HG03558 (cell line): ENCODE results near the gene SYT1.
"Not testable (repeated sequence)": the region's sequence is repeated elsewhere in the genome, so short reads cannot be mapped to it uniquely, and the experiment has no call there.

Source experiments
- ATAC-seq: cut with Tn5 transposase; IDR thresholded peaks from one replicate; pipeline ENCODE4 v1.9.1; 2021; ENCODE audit warnings: moderate number of reproducible peaks; ENCODE audit not compliant: unreplicated experiment; ENCODE audit errors: extremely low read depth

SYT1 gene

GRCh38 chr12:79191391-79191790 is 326.8 kb downstream of the SYT1 start:
- ATAC-seq: no peak

- no peak for ATAC-seq
Observed at GRCh38 chr12:79194595-79194994, 330.0 kb downstream of the SYT1 start.

- ATAC-seq: no peak
Observed at GRCh38 chr12:79199166-79199565, 334.6 kb downstream of the SYT1 start.

DNA sequence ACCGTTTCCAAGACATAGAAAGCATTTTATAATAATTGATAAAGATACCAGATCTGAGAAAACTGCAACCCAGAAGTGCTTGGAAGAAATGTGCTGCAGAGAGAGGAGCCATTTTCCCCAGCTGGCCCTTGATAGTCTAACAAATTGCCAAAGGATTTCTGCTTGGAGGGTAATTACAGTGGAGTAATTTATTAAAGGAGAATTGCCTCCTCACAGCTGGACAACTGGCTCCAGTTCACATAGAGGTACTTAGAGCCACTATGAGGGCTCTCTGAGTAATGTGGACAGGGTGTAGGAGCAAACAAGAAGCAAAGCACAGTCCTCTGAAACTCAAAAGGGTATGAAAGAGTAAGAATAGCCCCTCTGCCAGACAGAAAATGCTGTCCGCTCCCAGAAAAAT is 335.6 kb downstream of the SYT1 start:
- no peak for ATAC-seq

DNA sequence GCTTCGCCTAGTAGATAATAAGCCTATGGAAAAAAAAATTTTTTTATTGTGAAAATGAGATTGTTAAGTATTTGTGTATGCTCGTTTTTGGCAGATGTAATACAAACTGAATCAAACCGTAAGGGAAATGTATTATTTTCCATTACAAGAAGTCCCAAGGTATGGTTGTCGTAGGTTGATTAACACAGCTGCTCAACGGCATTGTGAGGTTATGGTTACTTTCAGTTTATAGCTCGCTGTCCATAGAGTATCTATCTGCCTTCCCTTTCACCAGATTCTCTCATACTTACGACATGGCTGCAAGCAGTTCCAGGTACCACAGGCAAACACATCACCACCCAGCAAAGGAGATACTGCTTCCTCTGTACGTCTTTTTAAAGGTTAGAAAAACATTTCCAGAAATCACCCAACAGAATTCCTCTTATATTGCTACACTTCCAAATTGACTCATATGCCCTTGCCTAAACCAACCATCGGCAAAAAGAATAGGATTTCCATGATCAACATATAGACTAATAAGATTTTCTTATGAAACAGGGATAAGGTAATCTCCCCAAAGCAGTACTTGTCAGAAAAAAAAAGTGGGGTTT is 338.6 kb downstream of the SYT1 start:
- no peak for ATAC-seq

- no peak for ATAC-seq
Observed at GRCh38 chr12:79206871-79207270, 342.3 kb downstream of the SYT1 start.

- ATAC-seq: not testable (repeated sequence)
Observed at GRCh38 chr12:79210403-79210802, 345.8 kb downstream of the SYT1 start.

DNA sequence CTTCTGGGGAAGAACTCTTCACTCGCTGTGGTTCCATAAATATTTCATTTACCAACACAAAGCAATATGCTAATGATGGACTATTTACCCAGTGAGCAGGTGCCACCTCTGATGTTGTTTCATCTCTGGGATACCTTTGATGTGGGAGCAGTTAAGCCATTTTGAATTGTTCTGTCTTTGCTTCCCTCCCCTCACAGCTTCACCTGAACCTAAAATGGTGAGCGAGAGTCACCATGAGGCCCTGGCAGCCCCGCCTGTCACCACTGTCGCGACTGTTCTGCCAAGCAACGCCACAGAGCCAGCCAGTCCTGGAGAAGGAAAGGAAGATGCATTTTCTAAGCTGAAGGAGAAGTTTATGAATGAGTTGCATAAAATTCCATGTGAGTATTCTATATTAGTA is 352.7 kb downstream of the SYT1 start:
- ATAC-seq: no peak

DNA sequence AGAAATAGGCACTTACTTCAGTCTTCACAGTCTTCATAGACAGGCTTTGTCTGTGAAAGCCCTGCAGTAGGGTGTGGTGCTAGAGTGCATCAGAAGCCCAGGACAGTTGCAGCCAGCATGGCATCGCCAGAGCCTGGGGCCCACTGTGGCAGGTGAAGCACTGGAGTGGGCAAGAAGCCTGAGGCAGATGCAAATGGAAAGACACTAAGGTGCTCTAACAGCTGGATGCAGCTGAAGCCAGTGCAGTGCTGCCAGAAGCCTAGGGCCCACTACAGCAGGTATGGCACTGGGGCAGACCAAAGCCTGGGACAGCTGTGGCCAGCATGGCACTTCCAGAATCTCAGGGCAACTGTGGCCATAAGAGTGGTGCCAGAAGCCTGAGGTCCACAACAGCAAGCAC is 358.6 kb downstream of the SYT1 start:
- ATAC-seq: no peak

- no peak for ATAC-seq
Observed at GRCh38 chr12:79223761-79224160, 359.2 kb downstream of the SYT1 start.

- ATAC-seq: no peak
Observed at GRCh38 chr12:79227091-79227490, 362.5 kb downstream of the SYT1 start.

DNA sequence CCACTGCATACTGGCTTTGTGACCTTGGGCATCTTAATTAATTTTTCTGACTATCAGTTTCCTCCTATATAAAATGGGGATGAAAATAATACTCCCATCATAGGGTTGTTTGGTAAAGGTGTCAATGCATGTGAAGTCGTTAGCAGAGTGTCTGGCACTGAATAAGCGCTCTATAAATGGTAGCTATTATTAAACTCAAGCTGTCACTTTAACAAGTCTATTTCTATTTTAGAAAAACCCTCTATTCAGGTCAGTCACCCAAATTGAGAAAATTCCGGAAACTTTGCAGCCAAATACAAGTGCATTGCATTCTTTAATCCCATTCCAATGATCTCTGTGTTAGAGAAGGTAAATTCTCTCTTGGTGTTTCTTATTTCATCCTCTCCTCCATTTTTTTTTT is 363.1 kb downstream of the SYT1 start:
- no peak for ATAC-seq

DNA sequence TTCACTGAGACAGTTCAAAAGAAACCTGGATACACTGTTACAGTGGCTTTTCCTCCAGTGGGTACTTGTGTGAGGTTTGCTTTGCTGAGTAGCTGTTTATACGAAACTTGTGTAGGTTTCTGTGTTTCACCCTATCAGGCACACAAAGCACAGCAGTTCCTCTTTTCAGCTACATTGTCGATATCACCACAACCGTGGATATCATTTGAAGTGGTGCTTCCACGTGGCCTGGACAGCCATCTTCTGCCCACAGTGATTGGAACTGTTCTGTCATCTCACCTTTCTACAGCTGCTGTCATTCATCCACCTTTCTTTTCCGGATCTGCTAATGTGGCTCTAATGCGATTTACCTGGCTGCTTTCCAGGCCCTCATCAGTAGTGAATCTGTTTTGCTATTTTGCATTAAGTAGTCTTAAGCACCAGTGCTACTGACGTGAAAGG is 368.8 kb downstream of the SYT1 start:
- ATAC-seq: peak; percentile 74

- ATAC-seq: no peak
Observed at GRCh38 chr12:79236920-79237319, 372.3 kb downstream of the SYT1 start.

DNA sequence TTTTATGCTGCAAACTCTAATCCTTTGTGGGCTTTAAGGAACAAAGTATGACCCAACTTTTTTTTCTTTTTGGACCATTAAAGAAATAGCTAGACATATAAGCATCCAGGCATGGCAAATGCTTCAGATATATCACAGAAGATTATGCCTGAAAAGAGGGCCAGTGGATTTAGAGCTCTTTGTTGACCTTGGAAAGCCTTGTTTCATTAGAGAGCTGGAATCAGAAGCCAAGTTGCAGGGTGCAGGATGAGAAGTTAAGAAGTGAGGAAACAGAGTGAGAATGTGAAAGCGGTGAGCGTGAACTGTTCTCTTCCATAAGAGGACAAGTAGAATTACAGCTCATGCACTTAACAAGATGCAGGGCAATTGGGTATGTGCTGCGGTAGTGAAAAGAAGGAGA is 373.7 kb downstream of the SYT1 start:
- ATAC-seq: no peak

GRCh38 chr12:79247494-79247893 is 382.9 kb downstream of the SYT1 start:
- no peak for ATAC-seq

GRCh38 chr12:79250186-79250585 is 385.6 kb downstream of the SYT1 start:
- ATAC-seq: no peak

GRCh38 chr12:79250960-79251755 is 386.6 kb downstream of the SYT1 start:
- ATAC-seq: no peak

DNA sequence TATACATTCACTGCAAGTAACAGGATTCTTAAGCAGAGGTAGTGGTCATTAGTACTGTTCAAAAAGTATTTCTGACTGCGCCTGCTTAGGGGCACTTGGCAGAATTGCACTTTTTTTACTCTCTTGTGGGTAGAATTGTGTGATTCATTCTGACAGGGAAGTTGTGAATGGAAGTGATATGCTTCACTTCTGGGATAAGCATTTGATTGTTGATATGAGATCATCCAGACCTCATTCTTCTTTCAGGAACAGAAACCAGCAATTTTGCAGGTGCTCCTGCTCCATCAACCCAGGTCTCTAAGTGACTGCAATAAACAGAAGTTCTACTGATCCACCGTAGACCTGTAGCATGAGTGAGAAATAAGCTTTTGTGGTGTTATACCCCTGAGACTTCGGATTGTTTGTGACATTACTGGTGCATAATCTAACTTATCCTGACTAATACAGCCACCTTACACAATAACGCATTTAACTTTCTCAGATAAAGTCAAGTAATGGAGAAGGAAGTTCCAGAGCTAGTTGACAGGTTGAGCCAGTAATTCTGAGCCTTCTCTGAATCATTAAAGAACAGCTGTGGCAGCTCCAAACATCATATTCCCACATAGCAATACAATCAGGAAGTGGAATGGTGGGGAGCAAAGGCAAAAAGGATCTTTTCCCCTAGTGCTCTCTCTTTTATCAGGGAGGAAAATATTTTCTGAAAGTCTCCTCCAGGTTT is 387.9 kb downstream of the SYT1 start:
- ATAC-seq: no peak

GRCh38 chr12:79255288-79255687 is 390.7 kb downstream of the SYT1 start:
- no peak for ATAC-seq

GRCh38 chr12:79260923-79261322 is 396.3 kb downstream of the SYT1 start:
- no peak for ATAC-seq
